ENCODE results near the gene TOM1L1.

GRCh38 chr17:54977744-54978143 is 77.1 kb downstream of the TOM1L1 start:
- TF ChIP-seq CTCF (IDR thresholded peaks at IDR 0.05) (no peak), POLR2A (IDR thresholded peaks at IDR 0.05) (no peak)
